ENCODE results near the gene RNF4. TPM values are rescaled to one million over a fixed set of nuclear protein-coding genes. Genes with fewer than 3 reads are reported as not detected.
A peak's percentile ranks its signal among the peaks of the same experiment; 100 is the strongest.

Gene RNF4
- total and polyA plus RNA-seq, 7 donors, result 18.1 to 50.2 (median 30.7) TPM

- WGBS, 3 donors, result 92 to 95% (median 94%) methylated on average over 9 of the region's 9 CpGs
- H3K9me3 ChIP-seq, result no peaks in the 10 kb centered on the region
- ATAC-seq, result no peak
- no peaks in the 10 kb centered on the region for H3K4me1 ChIP-seq
- H3K27ac ChIP-seq, result no peak overlapping the region
- no peaks in the 10 kb centered on the region for H3K27me3 ChIP-seq (ENCODE audit: insufficient read depth in 3 of 3, low read length in 2 of 3)
- DNase-seq, result no peak
- TF ChIP-seq, protein P1, sequence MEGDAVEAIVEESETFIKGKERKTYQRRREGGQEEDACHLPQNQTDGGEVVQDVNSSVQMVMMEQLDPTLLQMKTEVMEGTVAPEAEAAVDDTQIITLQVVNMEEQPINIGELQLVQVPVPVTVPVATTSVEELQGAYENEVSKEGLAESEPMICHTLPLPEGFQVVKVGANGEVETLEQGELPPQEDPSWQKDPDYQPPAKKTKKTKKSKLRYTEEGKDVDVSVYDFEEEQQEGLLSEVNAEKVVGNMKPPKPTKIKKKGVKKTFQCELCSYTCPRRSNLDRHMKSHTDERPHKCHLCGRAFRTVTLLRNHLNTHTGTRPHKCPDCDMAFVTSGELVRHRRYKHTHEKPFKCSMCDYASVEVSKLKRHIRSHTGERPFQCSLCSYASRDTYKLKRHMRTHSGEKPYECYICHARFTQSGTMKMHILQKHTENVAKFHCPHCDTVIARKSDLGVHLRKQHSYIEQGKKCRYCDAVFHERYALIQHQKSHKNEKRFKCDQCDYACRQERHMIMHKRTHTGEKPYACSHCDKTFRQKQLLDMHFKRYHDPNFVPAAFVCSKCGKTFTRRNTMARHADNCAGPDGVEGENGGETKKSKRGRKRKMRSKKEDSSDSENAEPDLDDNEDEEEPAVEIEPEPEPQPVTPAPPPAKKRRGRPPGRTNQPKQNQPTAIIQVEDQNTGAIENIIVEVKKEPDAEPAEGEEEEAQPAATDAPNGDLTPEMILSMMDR (IDR thresholded peaks at IDR 0.05), result no peak
- intact Hi-C loops (cut with DNase I), result no loop called here
- H3K4me3 ChIP-seq, result no peak overlapping the region
- no peaks in the 10 kb centered on the region for H3K36me3 ChIP-seq (ENCODE audit: insufficient read depth in 1 of 2, low read depth in 1 of 2)
Observed at GRCh38 chr4:2526559-2526958, 57.7 kb downstream of the RNF4 start.

GRCh38 chr4:2534904-2535375 lies 66.0 kb downstream of the RNF4 start:
- intact Hi-C loops (cut with DNase I), result loop anchor here (5.0 to 10.0 kb wide), 2 partner anchors 68 to 70 kb away; partner anchors contain the start of gene RNF4 (in 2 of the 2)

GRCh38 chr4:2535376-2536192 lies 66.7 kb downstream of the RNF4 start:
- Histone ChIP-seq H3K27ac (peak overlapping the region; percentile 95), H3K27me3 (ENCODE audit: insufficient read depth in 3 of 3, low read length in 2 of 3) (no peaks in the 10 kb centered on the region), H3K9me3 (no peaks in the 10 kb centered on the region), H3K4me3 (peak overlapping the region; percentile 95), H3K4me1 (peaks cover 34% of the 10 kb centered on the region), H3K36me3 (ENCODE audit: insufficient read depth in 1 of 2, low read depth in 1 of 2) (no peaks in the 10 kb centered on the region)
- DNase-seq (peak; percentile 50 to 66), ATAC-seq (peak; percentile 4 to 74 (median 38))
- WGBS, 3 donors, result 1 to 4% (median 2%) methylated on average over 49 to 77 of the region's 77 CpGs
- TF ChIP-seq, protein P1 (IDR thresholded peaks at IDR 0.05), result no peak
- intact Hi-C loops (cut with DNase I), result loop anchor here (5.0 to 10.0 kb wide), 2 partner anchors 68 to 71 kb away; partner anchors contain the start of gene RNF4 (in 2 of the 2)

More at GRCh38 chr4:2534904-2535375, 66.0 kb downstream of the RNF4 start:
- whole genome bisulfite sequencing, 3 donors, result 49 to 70% (median 59%) methylated on average over 5 of the region's 5 CpGs
- Histone ChIP-seq H3K4me1 (peaks cover 28% of the 10 kb centered on the region), H3K36me3 (ENCODE audit: insufficient read depth in 1 of 2, low read depth in 1 of 2) (no peaks in the 10 kb centered on the region), H3K27ac (peak overlapping the region; percentile 95), H3K9me3 (no peaks in the 10 kb centered on the region), H3K4me3 (peak overlapping the region; percentile 95), H3K27me3 (ENCODE audit: insufficient read depth in 3 of 3, low read length in 2 of 3) (no peaks in the 10 kb centered on the region)
- TF ChIP-seq, protein P1 (IDR thresholded peaks at IDR 0.05), result no peak
- DNase-seq (no peak), ATAC-seq (no peak)

DNA sequence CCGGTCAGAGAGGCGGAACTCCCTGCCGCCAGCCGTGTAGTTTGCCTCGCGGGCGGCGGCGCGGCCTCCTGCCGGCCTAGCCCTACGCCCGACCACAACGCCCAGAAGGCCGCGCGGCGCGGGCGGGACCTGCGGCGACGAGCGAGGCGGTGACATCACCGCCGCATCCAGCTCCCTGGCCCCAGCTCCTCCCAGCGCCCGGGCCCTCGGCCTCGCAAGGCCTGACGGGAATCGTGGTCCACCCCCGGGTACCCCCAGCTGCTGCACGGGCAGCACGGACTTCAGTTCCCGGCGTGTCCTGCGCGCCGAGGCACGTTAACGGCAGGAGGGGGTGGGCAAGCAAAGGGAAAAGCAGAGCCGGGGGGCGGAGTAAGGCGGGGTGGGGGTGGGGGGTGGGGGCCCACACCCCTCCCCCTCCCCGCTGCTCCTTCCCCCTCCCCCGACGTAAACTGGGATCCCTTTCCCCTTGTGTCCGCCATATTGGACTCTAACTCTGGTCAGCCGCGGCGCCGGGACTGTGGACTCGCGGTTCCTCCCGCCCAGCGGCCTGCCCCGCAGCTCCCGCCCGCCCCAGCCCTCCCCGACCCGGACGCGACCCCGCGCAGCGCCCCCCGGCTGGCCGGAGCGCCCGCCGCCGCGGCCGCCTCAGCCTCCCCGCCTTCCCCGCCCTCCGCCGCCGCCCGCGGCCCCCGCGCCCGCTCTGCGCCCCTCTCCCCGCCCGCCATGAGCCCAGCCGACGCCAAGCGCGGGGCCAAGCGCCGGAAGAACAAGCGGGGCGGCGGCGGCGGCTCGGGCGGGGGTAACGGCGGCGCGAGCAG lies 67.5 kb downstream of the RNF4 start, which contains the start of gene FAM193A:
Gene FAM193A, plus strand, starts transcription at position 455 of the 818 bp plus-strand sequence. Its CDS starts 269 bp downstream, at position 724.
- Histone ChIP-seq H3K27me3 (ENCODE audit: insufficient read depth in 3 of 3, low read length in 2 of 3) (no peaks in the 10 kb centered on the region), H3K4me1 (peaks cover 39% of the 10 kb centered on the region), H3K27ac (peak within 1 kb of the TSS; percentile 95), H3K4me3 (peak within 1 kb of the TSS; percentile 95), H3K36me3 (ENCODE audit: insufficient read depth in 1 of 2, low read depth in 1 of 2) (no peaks in the 10 kb centered on the region), H3K9me3 (no peaks in the 10 kb centered on the region)
- 0 to 1% (median 0%) methylated on average over 28 to 102 of the region's 106 CpGs for WGBS, 3 donors
- ATAC-seq (peak; percentile 94 to 96 (median 96)), DNase-seq (peak; percentile 99 to 100)
- TF ChIP-seq, protein P1 (IDR thresholded peaks at IDR 0.05), result no peak
- intact Hi-C loops (cut with DNase I), result loop anchor here (1.0 to 10.0 kb wide), 3 partner anchors 61 to 72 kb away; partner anchors contain the start of gene RNF4 (in 2 of the 2)

All from psoas muscle (tissue), 8 donors.